ENCODE data around the gene RNASE12.

- TF ChIP-seq ZBTB1 (CRISPR knock-in tag; IDR thresholded peaks at IDR 0.05; ENCODE audit: borderline replicate concordance, low read depth) = no peak
- TF ChIP-seq ZNF263 (CRISPR knock-in tag; IDR thresholded peaks at IDR 0.05; ENCODE audit: borderline replicate concordance) = no peak
- no peak for TF ChIP-seq ATF6 (CRISPR knock-in tag; IDR thresholded peaks at IDR 0.05)
- no peak for TF ChIP-seq HIVEP1 (CRISPR knock-in tag; IDR thresholded peaks at IDR 0.05)
- no peak for TF ChIP-seq MCM5 (IDR thresholded peaks at IDR 0.05; ENCODE audit: low read depth)
- TF ChIP-seq NCOA6 (IDR thresholded peaks at IDR 0.05) = no peak
- TF ChIP-seq CTCF (IDR thresholded peaks at IDR 0.05 in 2 of 3, conservative IDR thresholded peaks at IDR 0.05 in 1 of 3; ENCODE audit: insufficient read depth in 2 of 3, low read depth in 1 of 3, low read length in 3 of 3) = no peak
Measured at GRCh38 chr14:20602583-20602982, 11.4 kb upstream of the RNASE12 start.

Data from K562 (cell line).